CD14-positive monocyte (primary cell): ENCODE results near the gene SNCB. TPM values are rescaled to one million over a fixed set of nuclear protein-coding genes. Genes with fewer than 3 reads are reported as not detected.
A peak's percentile ranks its signal among the peaks of the same experiment; 100 is the strongest.

Source experiments
- DNase-seq, 3 donors: peaks; one replicate each; pipeline ENCODE4 v3.0.0-alpha.2; 2011 to 2022
- H2AFZ ChIP-seq: 2 replicates; pipeline ENCODE4 v1.6.0; 2012; ENCODE audit warnings: mild to moderate bottlenecking, low read depth, low read length, inconsistent platforms; ENCODE audit not compliant: insufficient read depth, poor library complexity, severe bottlenecking
- H3K27ac ChIP-seq, 2 donors: 1 replicate in 1 of 2; 2 replicates in 1 of 2; pipeline ENCODE4 v1.5.1; 2012 to 2013; ENCODE audit warnings: low read length in 2 of 2, control low read depth in 1 of 2, inconsistent platforms in 1 of 2, low read depth in 1 of 2, mild to moderate bottlenecking in 1 of 2
- H3K27me3 ChIP-seq, 2 donors: one replicate each; pipeline versions ENCODE4 v1.6.0 to v1.6.1; 2011 to 2013; ENCODE audit warnings: low read length in 2 of 2; ENCODE audit not compliant: control insufficient read depth in 2 of 2, insufficient read depth in 2 of 2
- H3K36me3 ChIP-seq, 2 donors: replicated peaks in 1 of 2; 1 replicate in 1 of 2; 2 replicates in 1 of 2; pipeline versions ENCODE4 v1.5.1 to v1.6.1; 2012 to 2013; ENCODE audit warnings: low read length in 2 of 2, control low read depth in 1 of 2, inconsistent platforms in 1 of 2, mild to moderate bottlenecking in 1 of 2; ENCODE audit not compliant: insufficient read depth in 2 of 2, control insufficient read depth in 1 of 2
- H3K4me1 ChIP-seq, 2 donors: 1 replicate in 1 of 2; 2 replicates in 1 of 2; pipeline versions ENCODE4 v1.5.1 to v1.6.1; 2012 to 2013; ENCODE audit warnings: low read length in 2 of 2, control low read depth in 1 of 2, inconsistent platforms in 1 of 2, mild to moderate bottlenecking in 1 of 2, moderate library complexity in 1 of 2; ENCODE audit not compliant: insufficient read depth in 2 of 2, control insufficient read depth in 1 of 2
- H3K4me2 ChIP-seq: replicated peaks from 2 replicates; pipeline ENCODE3; 2012; ENCODE audit warnings: low read length, moderate library complexity, mild to moderate bottlenecking; ENCODE audit not compliant: poor library complexity, severe bottlenecking; ENCODE audit errors: extremely low read depth
- H3K4me3 ChIP-seq, 3 experiments: fragments of 200-600 bp in 1 of 3; sonication (generic) in 1 of 3; replicated peaks in 1 of 3; 1 replicate in 2 of 3; 2 replicates in 1 of 3; pipeline ENCODE4 v1.5.1; 2011 to 2013; ENCODE audit warnings: low read length in 3 of 3, mild to moderate bottlenecking in 3 of 3, control low read depth in 2 of 3, low read depth in 2 of 3, inconsistent platforms in 1 of 3, moderate library complexity in 1 of 3
- H3K79me2 ChIP-seq: 2 replicates; pipeline ENCODE4 v1.6.0; 2012; ENCODE audit warnings: mild to moderate bottlenecking, control low read depth, inconsistent platforms, low read length, moderate library complexity; ENCODE audit not compliant: insufficient read depth
- H3K9ac ChIP-seq: 2 replicates; pipeline ENCODE4 v1.6.0; 2017; ENCODE audit warnings: low read length, mild to moderate bottlenecking; ENCODE audit not compliant: insufficient read depth, poor library complexity, severe bottlenecking
- H3K9me3 ChIP-seq, 2 donors: replicated peaks in 1 of 2; 1 replicate in 1 of 2; 2 replicates in 1 of 2; pipeline versions ENCODE4 v1.5.1 to v1.6.1; 2012 to 2013; ENCODE audit warnings: low read length in 2 of 2, control low read depth in 1 of 2; ENCODE audit not compliant: control insufficient read depth in 1 of 2, insufficient read depth in 1 of 2
- H4K20me1 ChIP-seq: 2 replicates; pipeline ENCODE4 v1.6.0; 2012; ENCODE audit warnings: mild to moderate bottlenecking, low read length, control low read depth, moderate library complexity; ENCODE audit not compliant: insufficient read depth
- H3K27ac Mint-ChIP-seq, 7 donors: one replicate each; pipeline ENCODE4 v1.8.0; 2020; ENCODE audit warnings: mild to moderate bottlenecking in 7 of 7, mixed read lengths in 7 of 7, moderate library complexity in 6 of 7, inconsistent platforms in 2 of 7
- H3K27me3 Mint-ChIP-seq, 3 donors: one replicate each; pipeline ENCODE4 v1.8.0; 2021 to 2022; ENCODE audit warnings: low read depth in 3 of 3, mild to moderate bottlenecking in 3 of 3, mixed read lengths in 3 of 3, moderate library complexity in 3 of 3, inconsistent platforms in 1 of 3
- H3K36me3 Mint-ChIP-seq, 2 donors: one replicate each; pipeline ENCODE4 v1.8.0; 2020; ENCODE audit warnings: mixed read lengths in 2 of 2, inconsistent platforms in 1 of 2, mild to moderate bottlenecking in 1 of 2
- H3K4me1 Mint-ChIP-seq: one replicate; pipeline ENCODE4 v1.8.0; 2020; ENCODE audit warnings: mild to moderate bottlenecking, mixed read lengths
- H3K4me3 Mint-ChIP-seq, 2 donors: one replicate each; pipeline ENCODE4 v1.8.0; 2020; ENCODE audit warnings: mild to moderate bottlenecking in 2 of 2, mixed read lengths in 2 of 2, moderate library complexity in 1 of 2
- H3K9me3 Mint-ChIP-seq, 7 donors: one replicate each; pipeline ENCODE4 v1.8.0; 2020 to 2022; ENCODE audit warnings: mixed read lengths in 7 of 7, mild to moderate bottlenecking in 6 of 7, moderate library complexity in 6 of 7, inconsistent platforms in 2 of 7
- WGBS: methylation state at CpG from one replicate; pipeline ENCODE4 v1.1.5; 2013; ENCODE audit warnings: missing lambda C conversion rate; ENCODE audit not compliant: insufficient coverage; 5-methylcytosine and 5-hydroxymethylcytosine counted together
- intact Hi-C, 2 donors: fragments of 100-400 bp; cut with micrococcal nuclease; formaldehyde crosslinking; loops; one replicate each; pipeline versions ENCODE4 v1.15.0 to v1.15.1; 2023
- polyA plus RNA-seq, 3 donors: library from polyadenylated mRNA; depleted of rRNA in 1 of 3; unstranded in 2 of 3; stranded (reverse) in 1 of 3; fragments of 300-500 nt in 2 of 3; fragments of >200 nt in 1 of 3; fragmentation: Illumina TruSeq in 2 of 3; gene quantifications; 1 replicate in 2 of 3; 2 replicates in 1 of 3; pipeline ENCODE4 v1.2.3, GENCODE V29; 2012 to 2021
- TF ChIP-seq, protein P1 (sequence below): fragments of 200-600 bp; IDR thresholded peaks from one replicate; pipeline ENCODE4 v1.8.0; 2022; ENCODE audit warnings: antibody characterized with exemption, mild to moderate bottlenecking

Gene SNCB
- polyA plus RNA-seq, 3 donors: not detected

DNA sequence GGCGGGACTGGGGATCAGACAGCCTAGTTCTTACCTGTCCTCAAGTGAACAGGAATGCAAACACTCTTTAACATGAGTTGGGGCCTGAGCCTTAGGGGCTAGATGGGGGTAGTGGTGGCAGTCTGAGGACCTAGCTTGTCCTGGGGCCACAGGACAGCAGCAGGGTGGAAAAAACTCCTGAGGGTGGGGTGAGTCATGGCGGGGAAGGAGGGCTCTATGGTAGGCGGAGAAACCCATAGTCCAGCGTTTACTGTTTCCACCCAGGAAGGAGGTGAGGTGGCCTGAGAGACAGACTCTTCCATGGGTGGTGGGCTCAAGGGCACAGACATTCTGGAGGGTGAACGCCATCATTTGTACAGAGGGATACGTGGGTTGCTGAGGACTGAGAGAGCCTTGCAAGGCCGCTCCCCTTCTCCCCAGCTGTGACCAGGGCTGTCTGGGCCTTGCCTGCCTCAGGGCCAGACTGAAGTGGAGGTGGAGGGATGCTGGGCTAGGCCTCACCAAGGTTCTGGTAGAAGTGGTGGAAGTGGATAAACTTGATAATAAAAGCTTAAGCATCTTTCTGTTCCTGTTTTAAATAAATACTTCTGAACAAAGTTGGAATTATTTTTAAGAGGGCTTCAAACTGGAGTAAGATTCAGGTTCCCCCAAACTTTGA, 15.8 kb upstream of the SNCB start:
- H3K36me3 Mint-ChIP-seq: peaks cover 0 to 3% of the 10 kb centered on the region in 2 donors
- H3K27ac ChIP-seq: peak overlapping the region in 1 of 2 donors; percentile 59
- peaks cover 0 to 3% (median 0%) of the 10 kb centered on the region in 7 donors for H3K9me3 Mint-ChIP-seq
- H3K4me1 Mint-ChIP-seq: peaks cover 32% of the 10 kb centered on the region
- peak overlapping the region in 1 of 3 experiments; percentile 88 for H3K4me3 ChIP-seq
- H3K27ac Mint-ChIP-seq: no peak overlapping the region
- WGBS: 83% methylated on average over 4 of the region's 7 CpGs
- peaks cover 2 to 5% (median 4%) of the 10 kb centered on the region in 3 donors for H3K27me3 Mint-ChIP-seq
- H3K9ac ChIP-seq: peak overlapping the region; percentile 47
- no peaks in the 10 kb centered on the region for H3K9me3 ChIP-seq
- no peaks in the 10 kb centered on the region for H3K79me2 ChIP-seq
- TF ChIP-seq, protein P1, sequence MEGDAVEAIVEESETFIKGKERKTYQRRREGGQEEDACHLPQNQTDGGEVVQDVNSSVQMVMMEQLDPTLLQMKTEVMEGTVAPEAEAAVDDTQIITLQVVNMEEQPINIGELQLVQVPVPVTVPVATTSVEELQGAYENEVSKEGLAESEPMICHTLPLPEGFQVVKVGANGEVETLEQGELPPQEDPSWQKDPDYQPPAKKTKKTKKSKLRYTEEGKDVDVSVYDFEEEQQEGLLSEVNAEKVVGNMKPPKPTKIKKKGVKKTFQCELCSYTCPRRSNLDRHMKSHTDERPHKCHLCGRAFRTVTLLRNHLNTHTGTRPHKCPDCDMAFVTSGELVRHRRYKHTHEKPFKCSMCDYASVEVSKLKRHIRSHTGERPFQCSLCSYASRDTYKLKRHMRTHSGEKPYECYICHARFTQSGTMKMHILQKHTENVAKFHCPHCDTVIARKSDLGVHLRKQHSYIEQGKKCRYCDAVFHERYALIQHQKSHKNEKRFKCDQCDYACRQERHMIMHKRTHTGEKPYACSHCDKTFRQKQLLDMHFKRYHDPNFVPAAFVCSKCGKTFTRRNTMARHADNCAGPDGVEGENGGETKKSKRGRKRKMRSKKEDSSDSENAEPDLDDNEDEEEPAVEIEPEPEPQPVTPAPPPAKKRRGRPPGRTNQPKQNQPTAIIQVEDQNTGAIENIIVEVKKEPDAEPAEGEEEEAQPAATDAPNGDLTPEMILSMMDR: no peak
- peaks cover 6% of the 10 kb centered on the region for H4K20me1 ChIP-seq
- intact Hi-C loops: loop anchor here in 1 of 2 donors (5.0 kb wide), 1 partner anchor 109 kb away; the partner anchor contains the start of gene RNF44
- no peaks in the 10 kb centered on the region for H3K27me3 ChIP-seq
- no peak for DNase-seq
- peaks cover 22 to 28% of the 10 kb centered on the region in 2 donors for H3K4me1 ChIP-seq
- peak overlapping the region; percentile 97 for H3K4me2 ChIP-seq
- peak overlapping the region; percentile 83 to 90 for H3K4me3 Mint-ChIP-seq
- H3K36me3 ChIP-seq: no peaks in the 10 kb centered on the region
- H2AFZ ChIP-seq: peak overlapping the region; percentile 90

DNA sequence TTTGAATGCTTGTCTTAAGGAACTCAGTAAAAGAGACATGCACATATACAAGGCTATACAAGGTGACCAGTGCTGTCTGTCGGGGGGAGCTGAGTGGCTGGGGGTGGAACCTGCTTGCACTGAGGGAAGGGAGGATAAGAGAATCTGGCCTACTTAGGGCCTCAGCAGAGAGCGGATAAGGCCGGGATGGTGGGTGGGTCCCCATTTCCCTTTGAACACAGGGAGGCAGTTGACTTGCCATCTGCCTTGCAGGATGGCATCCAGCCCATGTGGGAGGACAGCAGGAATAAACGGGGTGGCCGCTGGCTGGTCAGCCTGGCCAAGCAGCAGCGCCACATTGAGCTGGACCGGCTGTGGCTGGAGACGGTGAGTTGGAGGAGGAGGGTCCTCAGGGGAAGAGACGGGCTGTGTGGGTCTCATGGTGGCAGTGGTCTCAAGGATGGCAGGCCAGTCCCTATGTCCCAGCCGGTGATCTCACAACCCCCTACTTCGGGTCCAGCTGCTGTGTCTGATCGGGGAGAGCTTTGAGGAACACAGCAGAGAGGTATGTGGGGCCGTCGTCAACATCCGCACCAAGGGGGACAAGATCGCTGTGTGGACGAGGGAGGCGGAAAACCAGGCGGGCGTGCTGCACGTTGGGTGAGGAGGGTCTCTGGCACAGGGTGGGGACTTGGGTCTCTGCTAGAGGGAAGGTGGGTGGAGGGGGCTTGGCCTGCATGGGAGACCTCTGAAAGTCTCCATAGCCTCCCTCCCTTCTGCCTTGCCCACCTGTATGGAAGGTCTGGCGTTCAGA, 14.7 kb upstream of the SNCB start:
- H3K9me3 Mint-ChIP-seq: peaks cover 0 to 5% (median 0%) of the 10 kb centered on the region in 7 donors
- H3K4me3 ChIP-seq: no peak overlapping the region
- H3K9ac ChIP-seq: no peak overlapping the region
- H3K36me3 ChIP-seq: no peaks in the 10 kb centered on the region
- peaks cover 0 to 3% of the 10 kb centered on the region in 2 donors for H3K36me3 Mint-ChIP-seq
- H3K4me1 ChIP-seq: peaks cover 22 to 28% of the 10 kb centered on the region in 2 donors
- H3K27ac ChIP-seq: no peak overlapping the region
- 95% methylated on average over 15 of the region's 22 CpGs for WGBS
- no peak overlapping the region for H3K27ac Mint-ChIP-seq
- no peak overlapping the region for H2AFZ ChIP-seq
- no peak overlapping the region for H3K4me2 ChIP-seq
- peaks cover 5% of the 10 kb centered on the region for H4K20me1 ChIP-seq
- peaks cover 32% of the 10 kb centered on the region for H3K4me1 Mint-ChIP-seq
- TF ChIP-seq, protein P1: no peak
- H3K27me3 ChIP-seq: no peaks in the 10 kb centered on the region
- no peaks in the 10 kb centered on the region for H3K79me2 ChIP-seq
- intact Hi-C loops: loop anchor here in 1 of 2 donors (5.0 kb wide), 1 partner anchor 108 kb away; the partner anchor contains the start of gene RNF44
- no peak for DNase-seq
- peaks cover 2 to 8% (median 2%) of the 10 kb centered on the region in 3 donors for H3K27me3 Mint-ChIP-seq
- no peak overlapping the region for H3K4me3 Mint-ChIP-seq
- H3K9me3 ChIP-seq: no peaks in the 10 kb centered on the region
